H1 (cell line): ENCODE results near the gene PGLYRP2. TPM values are rescaled to one million over a fixed set of nuclear protein-coding genes. Genes with fewer than 3 reads are reported as not detected.
A peak's percentile ranks its signal among the peaks of the same experiment; 100 is the strongest.

Experiments
- POLR2A ChIP-seq, 2 experiments: IDR thresholded peaks; 1 replicate in 1 of 2; 2 replicates in 1 of 2; pipeline ENCODE4 v1.6.1; 2011; ENCODE audit warnings: low read depth in 2 of 2, low read length in 2 of 2, mild to moderate bottlenecking in 2 of 2; ENCODE audit errors: control extremely low read depth in 1 of 2
- SP1 ChIP-seq: IDR thresholded peaks from 2 replicates; pipeline ENCODE4 v1.6.1; 2011; ENCODE audit warnings: low read depth, low read length
- polyA plus RNA-seq, 7 experiments: library from polyadenylated mRNA; depleted of rRNA in 3 of 7; stranded (reverse) in 5 of 7; unstranded in 2 of 7; fragments of >200 nt in 5 of 7; fragments of 200-250 nt in 2 of 7; gene quantifications; 1 replicate in 5 of 7; 2 replicates in 1 of 7; 4 replicates in 1 of 7; pipeline versions ENCODE4 v1.2.1 to v1.2.3, GENCODE V29; 2011 to 2013; ENCODE audit warnings: missing spikeins in 2 of 7, mixed read lengths in 2 of 7
- total RNA-seq: library from RNA; stranded (reverse); fragmentation: NEBNext Ultra II Directional; extraction: Animal tissue kit (Norgen Biotek cat#: 25700); gene quantifications from 2 replicates; pipeline ENCODE4 v1.2.1, GENCODE V29; 2021

PGLYRP2 gene
- total and polyA plus RNA-seq, 2 of the 8 experiments (the other 6 are each of a cell fraction or from before 2014, with no cell fraction given), result not detected

DNA sequence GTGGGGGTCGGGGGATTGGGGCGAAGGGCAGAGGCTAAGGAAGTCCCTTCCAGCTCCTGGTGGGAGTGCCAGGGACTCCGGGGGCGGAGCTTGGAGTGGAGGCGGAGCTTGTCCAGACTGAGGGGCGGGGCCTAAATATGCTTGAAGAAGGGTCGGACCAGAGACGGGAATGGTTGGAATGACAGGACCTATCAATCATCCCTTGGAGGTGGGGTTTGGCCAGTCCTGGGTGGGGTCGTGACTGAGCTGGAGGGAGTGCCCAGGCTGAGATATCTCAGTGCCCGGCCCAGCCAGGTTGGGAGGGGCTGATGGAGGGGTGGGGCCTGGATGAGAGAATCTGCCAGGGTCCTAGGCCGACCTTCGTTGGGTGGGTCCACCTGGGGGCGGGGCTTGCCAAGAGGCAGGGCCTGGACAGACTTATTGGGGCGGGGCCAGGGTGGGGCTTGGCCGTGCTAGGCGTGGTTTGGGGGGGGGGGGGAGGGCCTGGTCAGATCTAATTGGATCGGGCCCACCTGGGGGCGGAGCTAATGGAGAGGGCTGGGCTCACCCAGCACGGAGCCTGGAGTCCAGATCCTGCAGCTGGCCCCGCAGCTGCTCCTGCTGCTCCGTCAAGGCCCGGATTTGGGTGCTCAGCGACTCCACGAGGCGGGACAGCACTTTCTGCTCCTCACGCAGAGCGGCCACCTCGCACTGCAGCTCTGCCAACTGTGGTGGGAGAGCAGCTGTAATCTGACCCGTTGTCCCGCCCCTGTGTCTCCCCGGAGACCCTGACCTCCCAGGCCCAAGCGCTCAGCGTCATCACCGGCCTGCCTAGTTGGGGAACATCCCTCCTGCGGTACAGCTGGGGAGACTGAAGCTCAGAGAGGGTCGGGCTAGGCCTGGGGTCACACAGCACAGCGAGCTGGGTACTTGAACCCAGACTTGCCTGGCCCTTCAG is 26.9 kb downstream of the PGLYRP2 start (continued):
- TF ChIP-seq SP1 (peak; percentile 65; the same call in 1 of the 2 replicates), POLR2A (IDR thresholded peaks at IDR 0.05; ENCODE audit: control extremely low read depth in 1 of 2, low read depth in 2 of 2, low read length in 2 of 2) (0 out of 3 replicates have a peak, but pooled peaks of 1 of the 2 experiments have one; percentile 30)
